ENCODE measurements around the gene LAPTM4A. TPM values are rescaled to one million over a fixed set of nuclear protein-coding genes. Genes with fewer than 3 reads are reported as not detected.

Gene LAPTM4A
- total RNA-seq, 1 experiment from 2014 or later, result 131 TPM

- H3K27me3 Mint-ChIP-seq (ENCODE audit: low read depth), result no peaks in the 10 kb centered on the region
- peaks cover 3% of the 10 kb centered on the region in 2 experiments; a peak in 2 of 5 replicates for H3K9me3 Mint-ChIP-seq
- no peaks in the 10 kb centered on the region for H3K79me2 ChIP-seq (ENCODE audit: insufficient read depth, low read length)
- H4K20me1 ChIP-seq (ENCODE audit: control insufficient read depth, insufficient read depth, insufficient read length), result no peaks in the 10 kb centered on the region
- no peak overlapping the region for H2BK120ac ChIP-seq (ENCODE audit: low read depth, low read length, poor library complexity, severe bottlenecking)
- no peak overlapping the region for H2BK5ac ChIP-seq (ENCODE audit: insufficient read length, low read length)
- no peak overlapping the region for H3K4ac ChIP-seq (ENCODE audit: low read depth, low read length)
- no peak for DNase-seq
- no peak overlapping the region for H3K23ac ChIP-seq (ENCODE audit: insufficient read length, low read depth, low read length)
- no peaks in the 10 kb centered on the region for H3K27me3 ChIP-seq (ENCODE audit: insufficient read depth, low read length)
- H3K4me1 ChIP-seq (ENCODE audit: insufficient read depth, low read length), result no peaks in the 10 kb centered on the region
- H3K56ac ChIP-seq (ENCODE audit: insufficient read length, low read depth, low read length), result no peak overlapping the region
- H3K14ac ChIP-seq (ENCODE audit: insufficient read depth, low read length), result no peak overlapping the region
- WGBS (ENCODE audit: extremely low coverage, insufficient read length, low lambda C conversion rate), result no CpG with 5 or more reads among the region's 6 CpGs
- H3K27ac ChIP-seq (ENCODE audit: insufficient read length, low read depth, low read length), result no peak overlapping the region
- H3K4me2 ChIP-seq (ENCODE audit: insufficient read depth, insufficient read length, low read length), result no peak overlapping the region
- no peak overlapping the region for H4K5ac ChIP-seq (ENCODE audit: insufficient read length, low read depth, low read length)
- H2AK5ac ChIP-seq (ENCODE audit: insufficient read length, low read length), result no peak overlapping the region
- H4K91ac ChIP-seq (ENCODE audit: insufficient read length, low read depth, low read length), result no peak overlapping the region
- H3T11ph ChIP-seq (ENCODE audit: low read length), result no peak overlapping the region
- H3K18ac ChIP-seq (ENCODE audit: insufficient read length, low read depth, low read length), result no peak overlapping the region
- H2BK15ac ChIP-seq (ENCODE audit: low read depth, low read length), result no peak overlapping the region
- H3K9ac ChIP-seq (ENCODE audit: extremely low read depth, insufficient read length, low read length), result no peak overlapping the region
- no peak overlapping the region for H3K4me3 Mint-ChIP-seq
- no peaks in the 10 kb centered on the region for H3K23me2 ChIP-seq (ENCODE audit: insufficient read length, low read depth, low read length, poor library complexity, severe bottlenecking)
- no peaks in the 10 kb centered on the region for H3K9me3 ChIP-seq (ENCODE audit: control insufficient read depth, low read depth, low read length)
- H4K8ac ChIP-seq (replicated peaks; ENCODE audit: insufficient read length, low read depth, low read length), result no peak overlapping the region
- no peak overlapping the region for H2BK20ac ChIP-seq (ENCODE audit: low read depth, low read length, poor library complexity, severe bottlenecking)
- no peak overlapping the region for H3K27ac Mint-ChIP-seq
- no peaks in the 10 kb centered on the region for H3K36me3 Mint-ChIP-seq (ENCODE audit: insufficient read depth in 1 of 3, low read depth in 3 of 3)
- peaks cover 2 to 4% of the 10 kb centered on the region in 2 experiments; a peak in 2 of 4 replicates for H3K4me1 Mint-ChIP-seq
- H2AFZ ChIP-seq (ENCODE audit: low read length), result no peak overlapping the region
- no peaks in the 10 kb centered on the region for H3K79me1 ChIP-seq (ENCODE audit: insufficient read depth, low read depth, low read length, poor library complexity, severe bottlenecking)
- TF ChIP-seq CTCF (conservative IDR thresholded peaks at IDR 0.05), result no peak
- H2BK12ac ChIP-seq (ENCODE audit: insufficient read length, low read depth, low read length), result no peak overlapping the region
These were observed 14.6 kb upstream of the LAPTM4A start for GRCh38 chr2:20065885-20066602.

Data from H9 (cell line).